Sciatic nerve (tissue), 2 donors: ENCODE results near the gene ST7L. TPM values are rescaled to one million over a fixed set of nuclear protein-coding genes. Genes with fewer than 3 reads are reported as not detected.
"Not testable (repeated sequence)": the region's sequence is repeated elsewhere in the genome, so short reads cannot be mapped to it uniquely, and the experiment has no call there.

Experiments
- ATAC-seq: fragments of 200-7000 bp; cut with Tn5 transposase; one replicate; pipeline ENCODE4 v1.9.1; 2020; ENCODE audit warnings: mild to moderate bottlenecking, moderate library complexity
- DNase-seq: peaks from one replicate; pipeline ENCODE4 v3.0.0-alpha.2; 2020; ENCODE audit warnings: low spot score
- intact Hi-C: fragments of 100-400 bp; cut with DNase I; formaldehyde crosslinking; loops from one replicate; pipeline ENCODE4 v1.14.2; 2022
- total RNA-seq: library from RNA; stranded (reverse); fragmentation: NEBNext Ultra II Directional; extraction: Animal tissue kit (Norgen Biotek cat#: 25700); gene quantifications from one replicate; pipeline ENCODE4 v1.2.1, GENCODE V29; 2021
- donor health status: DM: no; HTN: no; CAD: no.
- donor health status: DM: no; HTN: no; CAD: no.

Gene ST7L
- total RNA-seq, result 29.7 TPM

- ATAC-seq, result peak; percentile 87
- peak; percentile 87 for DNase-seq
- intact Hi-C loops, result loop anchor here (5.0 kb wide), 1 partner anchor 88 kb away; the partner anchor contains the start of gene RHOC
These were observed at the start of gene ST7L for GRCh38 chr1:112618721-112619517. TSS of gene ST7L (minus strand) at chr1:112619141. CDS start at chr1:112619113, 28 bp downstream.

GRCh38 chr1:112666946-112667345, 48.0 kb upstream of the ST7L start:
- intact Hi-C loops, result no loop called here
- ATAC-seq (no peak), DNase-seq (no peak)

GRCh38 chr1:112665857-112666256, 46.9 kb upstream of the ST7L start:
- DNase-seq (no peak), ATAC-seq (no peak)
- intact Hi-C loops, result no loop called here

- DNase-seq (no peak), ATAC-seq (no peak)
- intact Hi-C loops, result no loop called here
These were observed 32.3 kb upstream of the ST7L start for GRCh38 chr1:112651205-112651604.

- intact Hi-C loops, result no loop called here
- no peak for DNase-seq
These were observed 27.3 kb upstream of the ST7L start for GRCh38 chr1:112646225-112646624.

GRCh38 chr1:112643080-112643479, 24.1 kb upstream of the ST7L start:
- ATAC-seq, result no peak
- intact Hi-C loops, result no loop called here

More at GRCh38 chr1:112646225-112646624, 27.3 kb upstream of the ST7L start:
- no peak for ATAC-seq

GRCh38 chr1:112640437-112640836, 21.5 kb upstream of the ST7L start:
- DNase-seq, intact Hi-C loops, ATAC-seq: not testable (repeated sequence)

More at GRCh38 chr1:112643080-112643479, 24.1 kb upstream of the ST7L start:
- no peak for DNase-seq

- DNase-seq (no peak), ATAC-seq (no peak)
- intact Hi-C loops, result no loop called here
These were observed 19.1 kb upstream of the ST7L start for GRCh38 chr1:112638110-112638428.

GRCh38 chr1:112637254-112638109, 18.5 kb upstream of the ST7L start:
- intact Hi-C loops, result no loop called here

GRCh38 chr1:112636597-112637253, 17.8 kb upstream of the ST7L start:
- DNase-seq (no peak), ATAC-seq (no peak)
- intact Hi-C loops, result no loop called here

More at GRCh38 chr1:112637254-112638109, 18.5 kb upstream of the ST7L start:
- ATAC-seq, result no peak
- no peak for DNase-seq

- no peak for DNase-seq
- intact Hi-C loops, result no loop called here
- no peak for ATAC-seq
These were observed 17.1 kb upstream of the ST7L start for GRCh38 chr1:112636056-112636455.

GRCh38 chr1:112634367-112634766, 15.4 kb upstream of the ST7L start:
- DNase-seq (no peak), ATAC-seq (no peak)
- intact Hi-C loops, result no loop called here

- ATAC-seq (no peak), DNase-seq (no peak)
- intact Hi-C loops, result no loop called here
These were observed 14.7 kb upstream of the ST7L start for GRCh38 chr1:112633628-112634027.

- DNase-seq (no peak), ATAC-seq (no peak)
- intact Hi-C loops, result no loop called here
These were observed 10.3 kb upstream of the ST7L start for GRCh38 chr1:112629256-112629655.

GRCh38 chr1:112628516-112628915, 9.6 kb upstream of the ST7L start:
- ATAC-seq (no peak), DNase-seq (no peak)
- intact Hi-C loops, result no loop called here

- intact Hi-C loops, result no loop called here
- ATAC-seq (no peak), DNase-seq (no peak)
These were observed 7.9 kb upstream of the ST7L start for GRCh38 chr1:112626887-112627286.

GRCh38 chr1:112626193-112626592, 7.3 kb upstream of the ST7L start:
- ATAC-seq (no peak), DNase-seq (no peak)
- intact Hi-C loops, result no loop called here

- intact Hi-C loops, result no loop called here
- ATAC-seq (no peak), DNase-seq (no peak)
These were observed 6.8 kb upstream of the ST7L start for GRCh38 chr1:112625696-112626095.

GRCh38 chr1:112624493-112624892, 5.6 kb upstream of the ST7L start:
- ATAC-seq, DNase-seq, intact Hi-C loops: not testable (repeated sequence)

GRCh38 chr1:112620377-112620695, 1.4 kb upstream of the ST7L start:
- DNase-seq, result no peak
- no peak for ATAC-seq
- intact Hi-C loops, result no loop called here
